HL-60 (cell line): ENCODE data around the gene CD58.
"Not testable (repeated sequence)": the region's sequence is repeated elsewhere in the genome, so short reads cannot be mapped to it uniquely, and the experiment has no call there.

ENCODE experiments used
- DNase-seq, 2 experiments: peaks; one replicate each; pipeline ENCODE4 v3.0.0-alpha.2; 2010 to 2020; ENCODE audit warnings: low read depth in 1 of 2, low spot score in 1 of 2
- H3K27ac ChIP-seq: fragments of 250-450 bp; sonication (Bioruptor Pico); replicated peaks from 2 replicates; pipeline ENCODE4 v1.5.1; 2020; ENCODE audit warnings: mild to moderate bottlenecking, moderate library complexity
- H3K27me3 ChIP-seq: fragments of 250-450 bp; sonication (Bioruptor Pico); 2 replicates; pipeline ENCODE4 v1.5.1; 2021; ENCODE audit warnings: mild to moderate bottlenecking, moderate library complexity; ENCODE audit not compliant: insufficient read depth, poor library complexity, severe bottlenecking
- H3K4me3 ChIP-seq: replicated peaks from 2 replicates; pipeline ENCODE4 v1.5.1; 2011; ENCODE audit warnings: mild to moderate bottlenecking, control low read depth, low read length; ENCODE audit not compliant: insufficient read depth
- CTCF ChIP-seq: IDR thresholded peaks from one replicate; pipeline ENCODE4 v1.5.1; 2011; ENCODE audit warnings: low read length, control low read depth, inconsistent platforms; ENCODE audit not compliant: insufficient read depth
- GABPA ChIP-seq: IDR thresholded peaks from 2 replicates; pipeline ENCODE4 v1.6.1; 2012; ENCODE audit warnings: low read depth
- POLR2AphosphoS5 ChIP-seq: IDR thresholded peaks from 2 replicates; pipeline ENCODE4 v1.6.1; 2012; ENCODE audit warnings: low read depth
- SPI1 ChIP-seq: IDR thresholded peaks from 2 replicates; pipeline ENCODE4 v1.6.1; 2012; ENCODE audit warnings: low read depth, mild to moderate bottlenecking, borderline replicate concordance
- TF ChIP-seq, protein P1 (sequence below): IDR thresholded peaks from 2 replicates; pipeline ENCODE4 v1.6.1; 2012; ENCODE audit warnings: low read depth; ENCODE audit not compliant: insufficient replicate concordance

Gene CD58

GRCh38 chr1:116606067-116606466 lies 35.2 kb upstream of the CD58 start:
- H3K4me3 ChIP-seq, H3K27ac ChIP-seq, H3K27me3 ChIP-seq: not testable (repeated sequence)
- TF ChIP-seq POLR2AphosphoS5, result peak; percentile 43; the same call in 1 of the 2 replicates
- peak; percentile 22 to 84 for DNase-seq

DNA sequence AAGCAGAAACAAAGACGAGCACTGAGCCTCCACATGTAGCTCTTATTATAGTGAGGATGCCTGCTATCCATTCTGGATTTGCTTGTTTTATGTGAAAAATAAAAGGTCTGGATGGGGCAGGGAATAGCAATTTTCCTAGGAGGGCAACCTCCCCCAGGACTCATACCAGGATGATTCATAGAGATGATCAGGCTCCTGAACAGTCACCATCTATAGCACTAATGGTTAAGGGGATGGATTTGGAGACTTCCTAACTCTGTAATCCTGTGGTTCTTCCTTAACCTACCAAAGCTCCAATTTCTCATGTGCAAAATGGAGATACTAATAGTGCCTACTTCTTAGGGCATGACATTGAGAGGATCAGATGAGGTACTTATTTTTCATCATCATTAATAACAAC lies 34.5 kb upstream of the CD58 start:
- Histone ChIP-seq H3K27ac (no peak overlapping the region), H3K4me3 (no peak overlapping the region), H3K27me3 (no peaks in the 10 kb centered on the region)
- no peak for TF ChIP-seq CTCF
- TF ChIP-seq, protein P1, sequence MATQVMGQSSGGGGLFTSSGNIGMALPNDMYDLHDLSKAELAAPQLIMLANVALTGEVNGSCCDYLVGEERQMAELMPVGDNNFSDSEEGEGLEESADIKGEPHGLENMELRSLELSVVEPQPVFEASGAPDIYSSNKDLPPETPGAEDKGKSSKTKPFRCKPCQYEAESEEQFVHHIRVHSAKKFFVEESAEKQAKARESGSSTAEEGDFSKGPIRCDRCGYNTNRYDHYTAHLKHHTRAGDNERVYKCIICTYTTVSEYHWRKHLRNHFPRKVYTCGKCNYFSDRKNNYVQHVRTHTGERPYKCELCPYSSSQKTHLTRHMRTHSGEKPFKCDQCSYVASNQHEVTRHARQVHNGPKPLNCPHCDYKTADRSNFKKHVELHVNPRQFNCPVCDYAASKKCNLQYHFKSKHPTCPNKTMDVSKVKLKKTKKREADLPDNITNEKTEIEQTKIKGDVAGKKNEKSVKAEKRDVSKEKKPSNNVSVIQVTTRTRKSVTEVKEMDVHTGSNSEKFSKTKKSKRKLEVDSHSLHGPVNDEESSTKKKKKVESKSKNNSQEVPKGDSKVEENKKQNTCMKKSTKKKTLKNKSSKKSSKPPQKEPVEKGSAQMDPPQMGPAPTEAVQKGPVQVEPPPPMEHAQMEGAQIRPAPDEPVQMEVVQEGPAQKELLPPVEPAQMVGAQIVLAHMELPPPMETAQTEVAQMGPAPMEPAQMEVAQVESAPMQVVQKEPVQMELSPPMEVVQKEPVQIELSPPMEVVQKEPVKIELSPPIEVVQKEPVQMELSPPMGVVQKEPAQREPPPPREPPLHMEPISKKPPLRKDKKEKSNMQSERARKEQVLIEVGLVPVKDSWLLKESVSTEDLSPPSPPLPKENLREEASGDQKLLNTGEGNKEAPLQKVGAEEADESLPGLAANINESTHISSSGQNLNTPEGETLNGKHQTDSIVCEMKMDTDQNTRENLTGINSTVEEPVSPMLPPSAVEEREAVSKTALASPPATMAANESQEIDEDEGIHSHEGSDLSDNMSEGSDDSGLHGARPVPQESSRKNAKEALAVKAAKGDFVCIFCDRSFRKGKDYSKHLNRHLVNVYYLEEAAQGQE, result no peak
- TF ChIP-seq SPI1, result no peak
- no peak for TF ChIP-seq GABPA
- TF ChIP-seq POLR2AphosphoS5, result no peak
- no peak for DNase-seq

DNA sequence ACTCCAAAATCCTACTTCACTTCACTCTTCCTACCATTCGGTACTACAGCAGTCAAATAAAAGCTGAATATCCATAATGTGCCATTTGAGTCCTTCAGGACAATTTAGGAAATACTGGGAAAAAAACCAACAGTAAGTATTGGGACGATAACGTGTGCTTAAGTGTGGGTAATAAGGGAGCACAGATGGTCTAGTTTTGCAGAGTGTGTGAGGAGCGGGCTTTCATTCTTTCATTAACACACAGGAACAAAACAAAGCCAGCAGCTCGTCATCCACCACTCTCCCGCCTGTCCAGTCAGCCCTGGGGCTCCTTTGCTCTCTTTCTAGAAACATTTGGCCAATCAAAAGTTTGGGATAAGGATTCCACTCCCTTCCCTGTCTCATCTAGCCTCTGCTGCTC lies 33.6 kb upstream of the CD58 start:
- DNase-seq, H3K27me3 ChIP-seq, H3K4me3 ChIP-seq, H3K27ac ChIP-seq: not testable (repeated sequence)

DNA sequence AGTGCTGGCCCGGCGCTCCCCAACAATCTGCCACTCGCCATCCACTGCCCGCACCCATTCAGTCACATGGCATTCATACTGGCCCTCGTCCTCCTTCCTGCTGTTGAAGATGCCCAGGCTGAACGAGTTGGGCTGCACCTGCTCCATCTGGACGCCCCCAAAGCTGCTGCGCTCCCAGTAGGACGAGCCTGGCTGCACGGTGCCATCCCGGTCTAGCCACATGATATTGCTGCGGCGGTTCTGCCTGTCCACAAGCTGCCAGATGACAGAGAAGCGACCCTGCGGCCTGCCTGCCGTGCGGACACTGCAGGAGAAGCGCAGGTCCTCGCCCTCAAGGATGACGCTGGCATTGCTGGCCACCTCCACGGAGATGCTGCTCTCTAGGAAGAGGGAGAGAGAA lies 32.8 kb upstream of the CD58 start:
- DNase-seq, H3K4me3 ChIP-seq, H3K27ac ChIP-seq, H3K27me3 ChIP-seq: not testable (repeated sequence)

GRCh38 chr1:116599369-116599768 lies 28.5 kb upstream of the CD58 start:
- not testable (repeated sequence) for H3K27ac ChIP-seq, DNase-seq, H3K4me3 ChIP-seq, H3K27me3 ChIP-seq

GRCh38 chr1:116598420-116599036 lies 27.7 kb upstream of the CD58 start:
- not testable (repeated sequence) for H3K4me3 ChIP-seq, H3K27ac ChIP-seq, DNase-seq, H3K27me3 ChIP-seq

- not testable (repeated sequence) for H3K27ac ChIP-seq, H3K4me3 ChIP-seq, DNase-seq, H3K27me3 ChIP-seq
Observed at GRCh38 chr1:116597388-116597787, 26.6 kb upstream of the CD58 start.

DNA sequence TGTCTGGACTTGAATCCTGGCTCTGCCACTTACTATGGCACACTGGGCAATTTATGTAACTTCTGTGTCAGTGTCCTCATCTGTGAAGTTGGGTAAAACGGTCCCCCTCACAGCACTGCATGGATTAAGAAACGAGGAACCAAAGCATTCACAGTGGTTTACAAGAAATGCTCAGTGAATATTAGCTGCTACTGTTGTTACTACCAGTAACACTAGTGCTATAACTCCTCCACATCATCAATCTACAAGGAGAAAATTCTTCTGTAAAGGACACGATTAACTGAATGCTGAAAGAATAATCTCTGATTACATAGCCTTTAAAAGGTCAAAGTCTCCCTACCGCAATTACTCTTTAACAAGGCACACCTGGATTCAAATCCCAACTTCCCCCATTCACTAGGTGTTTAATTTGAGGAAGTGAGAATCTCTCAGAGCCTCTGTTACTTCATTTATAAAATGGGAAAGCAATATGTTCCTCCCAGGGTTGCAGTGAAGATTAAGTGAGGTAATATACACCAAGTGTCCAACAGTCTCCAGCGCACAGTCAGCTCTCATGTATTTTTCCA lies 26.0 kb upstream of the CD58 start:
- peak; percentile 65 for TF ChIP-seq SPI1
- not testable (repeated sequence) for H3K27ac ChIP-seq, H3K4me3 ChIP-seq, H3K27me3 ChIP-seq
- DNase-seq, result peak in 1 of 2 experiments; percentile 35

DNA sequence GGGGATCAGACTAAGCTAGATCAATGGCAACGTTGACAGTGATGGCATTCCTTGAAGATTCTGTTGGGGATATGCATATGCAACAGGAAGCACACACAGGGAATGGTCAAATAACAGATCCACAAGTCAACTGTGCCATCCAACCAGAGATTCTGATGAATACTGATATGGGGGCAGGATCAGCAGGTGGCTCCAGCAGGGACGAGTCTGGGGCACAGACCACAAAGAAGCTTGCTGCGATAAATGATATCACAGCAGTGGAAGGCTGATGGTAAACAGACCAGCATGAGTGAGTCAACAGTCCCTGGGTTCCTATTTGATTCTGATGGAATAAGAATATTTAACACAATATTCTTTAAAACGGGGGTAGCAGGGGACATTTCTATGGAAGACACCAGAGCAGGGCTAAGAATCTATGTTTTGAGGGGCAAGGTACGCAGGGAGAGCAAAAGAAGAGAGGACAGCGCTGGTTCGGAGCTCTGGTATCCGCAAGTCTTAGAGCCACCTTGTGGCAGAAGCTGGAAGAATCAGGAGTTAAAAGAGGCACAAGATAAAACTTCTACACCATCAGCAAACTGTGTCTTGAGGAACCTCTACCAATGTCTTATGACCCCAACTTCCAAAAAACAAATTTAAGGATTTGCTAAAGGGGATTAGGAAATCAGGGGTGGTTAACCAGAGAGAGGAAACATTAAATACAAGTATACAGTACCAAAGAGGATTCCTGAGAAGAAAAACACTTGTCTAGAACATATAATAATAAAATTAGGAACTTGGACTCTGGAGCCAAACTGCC lies 25.3 kb upstream of the CD58 start:
- peak in 1 of 2 experiments; percentile 45 for DNase-seq
- H3K27ac ChIP-seq, H3K27me3 ChIP-seq, H3K4me3 ChIP-seq: not testable (repeated sequence)
